CD8-positive, alpha-beta memory T cell (primary cell): Measurements from ENCODE around the gene PPP1R14B. TPM values are rescaled to one million over a fixed set of nuclear protein-coding genes. Genes with fewer than 3 reads are reported as not detected.

Experiments
- CTCF ChIA-PET: fragments of 350-600 bp; sonication (Branson Sonifier 250); formaldehyde crosslinking; loops from one replicate; lab custom pipeline; 2021; ENCODE audit warnings: antibody characterized with exemption; lab: Charles Lee
- POLR2A ChIA-PET: fragments of 350-600 bp; sonication (Branson Sonifier 250); formaldehyde crosslinking; loops from one replicate; lab custom pipeline; 2021; ENCODE audit warnings: antibody characterized with exemption; lab: Charles Lee
- DNase-seq, 5 donors: peaks; one replicate each; pipeline versions ENCODE4 v3.0.0 to v3.0.0-alpha.2; 2020 to 2022; ENCODE audit warnings: mixed read lengths in 1 of 5
- H3K27ac ChIP-seq: one replicate; pipeline ENCODE4 v1.7.0; 2013; ENCODE audit warnings: low read depth, mild to moderate bottlenecking, low read length, moderate library complexity
- H3K27me3 ChIP-seq: 2 replicates; pipeline ENCODE4 v1.7.0; 2013; ENCODE audit warnings: low read length, mild to moderate bottlenecking; ENCODE audit not compliant: insufficient read depth, poor library complexity, severe bottlenecking
- H3K36me3 ChIP-seq: 2 replicates; pipeline ENCODE4 v1.7.0; 2013; ENCODE audit warnings: mild to moderate bottlenecking, low read length, moderate library complexity; ENCODE audit not compliant: insufficient read depth
- H3K4me1 ChIP-seq: 2 replicates; pipeline ENCODE4 v1.7.0; 2013; ENCODE audit warnings: mild to moderate bottlenecking, low read length, moderate library complexity; ENCODE audit not compliant: insufficient read depth
- H3K4me3 ChIP-seq: 2 replicates; pipeline ENCODE4 v1.7.0; 2013; ENCODE audit warnings: mild to moderate bottlenecking, low read length
- H3K9me3 ChIP-seq: 2 replicates; pipeline ENCODE4 v1.7.0; 2013; ENCODE audit warnings: mild to moderate bottlenecking, low read length
- H3K27ac Mint-ChIP-seq, 8 donors: one replicate each; pipeline ENCODE4 v1.8.0; 2020 to 2021; ENCODE audit warnings: mixed read lengths in 8 of 8, mild to moderate bottlenecking in 6 of 8, inconsistent platforms in 3 of 8, moderate library complexity in 3 of 8
- H3K27me3 Mint-ChIP-seq, 2 donors: one replicate each; pipeline ENCODE4 v1.8.0; 2020 to 2021; ENCODE audit warnings: mixed read lengths in 2 of 2, mild to moderate bottlenecking in 1 of 2, moderate library complexity in 1 of 2
- H3K36me3 Mint-ChIP-seq, 3 donors: one replicate each; pipeline ENCODE4 v1.8.0; 2020 to 2021; ENCODE audit warnings: mixed read lengths in 3 of 3, inconsistent platforms in 1 of 3, mild to moderate bottlenecking in 1 of 3
- H3K4me1 Mint-ChIP-seq, 3 donors: one replicate each; pipeline ENCODE4 v1.8.0; 2020 to 2021; ENCODE audit warnings: mixed read lengths in 3 of 3, inconsistent platforms in 1 of 3, mild to moderate bottlenecking in 1 of 3
- H3K4me3 Mint-ChIP-seq, 7 donors: one replicate each; pipeline ENCODE4 v1.8.0; 2020 to 2021; ENCODE audit warnings: mixed read lengths in 7 of 7, mild to moderate bottlenecking in 6 of 7, moderate library complexity in 4 of 7, inconsistent platforms in 2 of 7
- H3K9me3 Mint-ChIP-seq, 5 donors: one replicate each; pipeline ENCODE4 v1.8.0; 2020 to 2022; ENCODE audit warnings: mixed read lengths in 5 of 5, mild to moderate bottlenecking in 3 of 5, moderate library complexity in 2 of 5, inconsistent platforms in 1 of 5
- polyA plus RNA-seq: library from polyadenylated mRNA; unstranded; fragments of 300-500 nt; fragmentation: Illumina TruSeq; gene quantifications from one replicate; pipeline ENCODE4 v1.2.3, GENCODE V29; 2021
- total RNA-seq, 2 experiments: library from RNA; stranded (reverse); gene quantifications; one replicate each; pipeline ENCODE4 v1.2.3, GENCODE V29; 2021

The PPP1R14B gene
- total and polyA plus RNA-seq, 3 experiments from 2014 or later: 57.3 to 381 (median 365) TPM

GRCh38 chr11:64256300-64256699, 9.6 kb upstream of the PPP1R14B start:
- POLR2A ChIA-PET: interaction anchor here (0.6 kb wide), 1 partner anchor 30 kb away, joined by 3 read pairs; no protein-coding TSS in a partner anchor
- H3K27me3 Mint-ChIP-seq: no peaks in the 10 kb centered on the region
- no peak overlapping the region for H3K27ac ChIP-seq

GRCh38 chr11:64255135-64256128, 8.7 kb upstream of the PPP1R14B start:
- no peaks in the 10 kb centered on the region for H3K9me3 Mint-ChIP-seq
- H3K27ac ChIP-seq: no peak overlapping the region
- H3K36me3 ChIP-seq: no peaks in the 10 kb centered on the region
- H3K27me3 ChIP-seq: no peaks in the 10 kb centered on the region
- CTCF ChIA-PET: interaction anchor here (0.7 to 2.7 kb wide), 4 partner anchors 9 to 49 kb away, joined by 3 to 9 read pairs (median 5); no protein-coding TSS in a partner anchor
- peak overlapping the region in 1 of 8 donors; percentile 43 for H3K27ac Mint-ChIP-seq
- no peaks in the 10 kb centered on the region for H3K27me3 Mint-ChIP-seq
- H3K4me3 Mint-ChIP-seq: no peak overlapping the region
- DNase-seq: no peak
- H3K9me3 ChIP-seq: no peaks in the 10 kb centered on the region
- peaks cover 8 to 30% (median 13%) of the 10 kb centered on the region in 3 donors for H3K4me1 Mint-ChIP-seq
- peaks cover 0 to 31% (median 3%) of the 10 kb centered on the region in 3 donors for H3K36me3 Mint-ChIP-seq
- H3K4me1 ChIP-seq: peaks cover 24% of the 10 kb centered on the region
- H3K4me3 ChIP-seq: no peak overlapping the region
- POLR2A ChIA-PET: no interaction called here

More at GRCh38 chr11:64256300-64256699, 9.6 kb upstream of the PPP1R14B start:
- DNase-seq: no peak
- H3K9me3 ChIP-seq: no peaks in the 10 kb centered on the region
- CTCF ChIA-PET: interaction anchor here (1.0 to 2.7 kb wide), 3 partner anchors 45 to 52 kb away, joined by 3 to 7 read pairs (median 4); no protein-coding TSS in a partner anchor
- H3K4me3 ChIP-seq: no peak overlapping the region
- Mint-ChIP-seq H3K4me1 (peaks cover 6 to 23% (median 13%) of the 10 kb centered on the region in 3 donors), H3K4me3 (no peak overlapping the region), H3K9me3 (no peaks in the 10 kb centered on the region), H3K36me3 (peaks cover 0 to 31% (median 3%) of the 10 kb centered on the region in 3 donors), H3K27ac (no peak overlapping the region)
- no peaks in the 10 kb centered on the region for H3K36me3 ChIP-seq
- H3K27me3 ChIP-seq: no peaks in the 10 kb centered on the region
- H3K4me1 ChIP-seq: peaks cover 17% of the 10 kb centered on the region

- H3K4me3 Mint-ChIP-seq: peak overlapping the region in 1 of 7 donors; percentile 72
- Histone ChIP-seq H3K4me3 (no peak overlapping the region), H3K27me3 (no peaks in the 10 kb centered on the region), H3K36me3 (no peaks in the 10 kb centered on the region), H3K4me1 (peaks cover 26% of the 10 kb centered on the region), H3K9me3 (no peaks in the 10 kb centered on the region), H3K27ac (no peak overlapping the region)
- peaks cover 7 to 27% (median 11%) of the 10 kb centered on the region in 3 donors for H3K4me1 Mint-ChIP-seq
- H3K36me3 Mint-ChIP-seq: peaks cover 0 to 22% (median under 1%) of the 10 kb centered on the region in 3 donors
- POLR2A ChIA-PET: interaction anchor here (0.6 kb wide), 1 partner anchor 13 kb away, joined by 6 read pairs; no protein-coding TSS in a partner anchor
- no peak for DNase-seq
- H3K27ac Mint-ChIP-seq: peak overlapping the region in 1 of 8 donors; percentile 69
- no peaks in the 10 kb centered on the region for H3K27me3 Mint-ChIP-seq
- CTCF ChIA-PET: interaction anchor here (0.7 to 2.2 kb wide), 6 partner anchors 8 to 63 kb away, joined by 3 to 9 read pairs (median 4); partner anchors contain the start of genes FERMT3, PRDX5 and TRMT112
- H3K9me3 Mint-ChIP-seq: no peaks in the 10 kb centered on the region
These were observed 7.6 kb upstream of the PPP1R14B start for GRCh38 chr11:64254326-64254725.

GRCh38 chr11:64253481-64253880, 6.7 kb upstream of the PPP1R14B start:
- Histone ChIP-seq H3K4me1 (peaks cover 26% of the 10 kb centered on the region), H3K36me3 (no peaks in the 10 kb centered on the region), H3K4me3 (no peak overlapping the region), H3K27ac (no peak overlapping the region), H3K9me3 (no peaks in the 10 kb centered on the region), H3K27me3 (no peaks in the 10 kb centered on the region)
- POLR2A ChIA-PET: no interaction called here
- peak overlapping the region in 1 of 8 donors; percentile 69 for H3K27ac Mint-ChIP-seq
- no peaks in the 10 kb centered on the region for H3K9me3 Mint-ChIP-seq
- peak overlapping the region in 5 of 7 donors; percentile 8 to 68 (median 29) for H3K4me3 Mint-ChIP-seq
- H3K4me1 Mint-ChIP-seq: peaks cover 6 to 27% (median 11%) of the 10 kb centered on the region in 3 donors
- DNase-seq: no peak
- peaks cover 0 to 19% (median 0%) of the 10 kb centered on the region in 3 donors for H3K36me3 Mint-ChIP-seq
- no peaks in the 10 kb centered on the region for H3K27me3 Mint-ChIP-seq
- CTCF ChIA-PET: interaction anchor here (1.0 to 2.2 kb wide), 5 partner anchors 11 to 64 kb away, joined by 3 to 9 read pairs (median 5); partner anchors contain the start of genes FERMT3, PRDX5 and TRMT112

- H3K27ac Mint-ChIP-seq: peak overlapping the region in 1 of 8 donors; percentile 41
- ChIA-PET POLR2A (interaction anchor here (1.0 to 2.1 kb wide), 2 partner anchors 16 to 47 kb away, joined by 4 to 9 read pairs; partner anchors contain the start of gene FERMT3), CTCF (interaction anchor here (1.3 to 13.4 kb wide), 5 partner anchors 17 to 65 kb away, joined by 3 to 124 read pairs (median 9); partner anchors contain the start of genes CATSPERZ, ESRRA, FERMT3 and PRDX5)
- Histone ChIP-seq H3K27me3 (no peaks in the 10 kb centered on the region), H3K36me3 (no peaks in the 10 kb centered on the region), H3K4me3 (no peak overlapping the region), H3K4me1 (peaks cover 26% of the 10 kb centered on the region), H3K27ac (no peak overlapping the region), H3K9me3 (no peaks in the 10 kb centered on the region)
- peaks cover 10 to 28% (median 11%) of the 10 kb centered on the region in 3 donors for H3K4me1 Mint-ChIP-seq
- H3K9me3 Mint-ChIP-seq: no peaks in the 10 kb centered on the region
- no peaks in the 10 kb centered on the region for H3K27me3 Mint-ChIP-seq
- H3K4me3 Mint-ChIP-seq: peak overlapping the region in 5 of 7 donors; percentile 8 to 68 (median 41)
- DNase-seq: no peak
- H3K36me3 Mint-ChIP-seq: peaks cover 0 to 17% (median 0%) of the 10 kb centered on the region in 3 donors
These were observed 6.3 kb upstream of the PPP1R14B start for GRCh38 chr11:64253043-64253442.

- H3K4me1 Mint-ChIP-seq: peaks cover 11 to 31% (median 14%) of the 10 kb centered on the region in 3 donors
- H3K9me3 ChIP-seq: no peaks in the 10 kb centered on the region
- no peaks in the 10 kb centered on the region for H3K27me3 Mint-ChIP-seq
- H3K27ac Mint-ChIP-seq: peak overlapping the region in 5 of 8 donors; percentile 54 to 81 (median 67)
- H3K9me3 Mint-ChIP-seq: no peaks in the 10 kb centered on the region
- peak overlapping the region; percentile 65 for H3K27ac ChIP-seq
- H3K36me3 ChIP-seq: no peaks in the 10 kb centered on the region
- H3K4me1 ChIP-seq: peaks cover 26% of the 10 kb centered on the region
- H3K27me3 ChIP-seq: no peaks in the 10 kb centered on the region
- ChIA-PET POLR2A (interaction anchor here (1.0 to 2.1 kb wide), 4 partner anchors 10 to 49 kb away, joined by 3 to 9 read pairs (median 6); partner anchors contain the start of gene FERMT3), CTCF (interaction anchor here (0.8 to 13.4 kb wide), 8 partner anchors 9 to 90 kb away, joined by 3 to 124 read pairs (median 12); partner anchors contain the start of genes CATSPERZ, ESRRA, FERMT3 and FKBP2)
- no peak for DNase-seq
- peak overlapping the region; percentile 66 for H3K4me3 ChIP-seq
- H3K36me3 Mint-ChIP-seq: peaks cover 0 to 12% (median 0%) of the 10 kb centered on the region in 3 donors
- peak overlapping the region; percentile 61 to 95 (median 84) for H3K4me3 Mint-ChIP-seq
These were observed 5.5 kb upstream of the PPP1R14B start for GRCh38 chr11:64252003-64252872.

- DNase-seq: no peak
- Mint-ChIP-seq H3K27me3 (no peaks in the 10 kb centered on the region), H3K4me1 (peaks cover 12 to 36% (median 14%) of the 10 kb centered on the region in 3 donors), H3K9me3 (no peaks in the 10 kb centered on the region), H3K27ac (peak overlapping the region in 5 of 8 donors; percentile 54 to 81 (median 67)), H3K36me3 (peaks cover 0 to 11% (median 0%) of the 10 kb centered on the region in 3 donors), H3K4me3 (peak overlapping the region; percentile 61 to 95 (median 84))
- H3K27me3 ChIP-seq: no peaks in the 10 kb centered on the region
- CTCF ChIA-PET: interaction anchor here (0.8 to 13.4 kb wide), 11 partner anchors 9 to 90 kb away, joined by 3 to 124 read pairs (median 7); partner anchors contain the start of genes CATSPERZ, ESRRA, FERMT3 and FKBP2
- peak overlapping the region; percentile 65 for H3K27ac ChIP-seq
- H3K4me3 ChIP-seq: peak overlapping the region; percentile 66
- POLR2A ChIA-PET: interaction anchor here (0.5 to 2.3 kb wide), 5 partner anchors 9 to 50 kb away, joined by 3 to 9 read pairs (median 7); partner anchors contain the start of gene FERMT3
- peaks cover 26% of the 10 kb centered on the region for H3K4me1 ChIP-seq
- no peaks in the 10 kb centered on the region for H3K36me3 ChIP-seq
- no peaks in the 10 kb centered on the region for H3K9me3 ChIP-seq
These were observed 4.9 kb upstream of the PPP1R14B start for GRCh38 chr11:64251753-64252002.
